ENCODE data around the gene CUL1. TPM values are rescaled to one million over a fixed set of nuclear protein-coding genes. Genes with fewer than 3 reads are reported as not detected.
"Not testable (repeated sequence)": the region's sequence is repeated elsewhere in the genome, so short reads cannot be mapped to it uniquely, and the experiment has no call there.

The CUL1 gene
- total RNA-seq, 2 donors from 2014 or later, result 47.0 to 60.0 TPM

DNA sequence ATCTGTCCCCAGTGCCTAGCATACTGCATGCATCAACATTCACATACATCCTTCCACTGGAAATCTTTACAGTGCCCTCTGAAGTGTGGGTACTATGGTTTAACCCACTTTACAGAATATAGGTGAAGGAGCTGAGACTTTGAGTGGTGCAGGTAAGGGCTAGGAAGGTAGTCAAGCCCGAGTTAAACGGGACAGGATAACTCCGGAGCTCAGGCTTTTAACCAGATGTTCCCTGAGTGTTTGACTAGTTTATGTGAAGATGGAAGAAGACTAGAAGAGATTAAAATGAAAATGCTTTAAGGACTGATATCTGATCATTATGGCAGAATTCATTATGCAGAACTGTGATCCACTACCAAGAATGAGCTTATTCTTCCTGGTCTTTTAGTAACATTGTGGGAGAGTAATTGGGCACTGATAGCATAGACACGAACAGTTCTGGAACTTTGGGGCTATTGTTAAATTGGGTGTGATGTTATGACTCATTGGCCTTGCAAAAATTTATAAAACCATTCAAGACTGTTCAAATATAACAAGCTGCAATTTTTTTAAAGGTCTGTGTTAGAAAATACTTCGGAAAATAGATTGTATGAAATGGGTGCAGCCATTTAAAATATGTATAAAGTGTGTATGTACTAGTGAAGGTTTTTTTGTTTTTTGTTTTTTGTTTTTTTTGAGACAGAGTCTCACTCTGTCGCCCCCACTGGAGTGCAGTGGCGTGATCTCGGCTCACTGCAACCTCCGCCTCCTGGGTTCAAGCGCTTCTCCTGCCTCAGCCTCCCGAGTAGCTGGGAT, 4.4 kb downstream of the CUL1 start:
- H3K4me1 ChIP-seq (ENCODE audit: control insufficient read depth in 1 of 2, low read depth in 2 of 2), result peaks cover 50 to 69% of the 10 kb centered on the region in 2 donors

DNA sequence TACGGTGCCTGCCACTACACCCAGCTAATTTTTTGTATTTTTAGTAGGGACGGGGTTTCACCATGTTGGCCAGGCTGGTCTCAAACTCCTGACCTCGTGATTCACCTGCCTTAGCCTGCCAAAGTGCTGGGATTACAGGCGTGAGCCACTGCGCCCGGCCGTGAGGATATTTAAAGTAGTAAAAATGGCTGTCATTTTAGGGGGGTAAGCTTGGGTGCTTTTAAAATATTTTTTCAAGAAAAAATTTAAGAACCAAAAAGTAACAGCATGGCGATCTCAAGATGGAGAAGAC, 4.9 kb downstream of the CUL1 start:
- not testable (repeated sequence) for H3K27ac ChIP-seq; ATAC-seq (ENCODE audit: insufficient number of reproducible peaks, low FRiP score, low read depth); H3K4me3 ChIP-seq; H3K27me3 ChIP-seq (replicated peaks; ENCODE audit: insufficient read depth); H3K36me3 ChIP-seq; H3K9me3 ChIP-seq; DNase-seq (ENCODE audit: low spot score)
- H3K4me1 ChIP-seq (ENCODE audit: control insufficient read depth in 1 of 2, low read depth in 2 of 2), result peaks cover 54 to 75% of the 10 kb centered on the region in 2 donors

More for the DNA sequence above, 4.4 kb downstream of the CUL1 start:
- TF ChIP-seq, protein P1, sequence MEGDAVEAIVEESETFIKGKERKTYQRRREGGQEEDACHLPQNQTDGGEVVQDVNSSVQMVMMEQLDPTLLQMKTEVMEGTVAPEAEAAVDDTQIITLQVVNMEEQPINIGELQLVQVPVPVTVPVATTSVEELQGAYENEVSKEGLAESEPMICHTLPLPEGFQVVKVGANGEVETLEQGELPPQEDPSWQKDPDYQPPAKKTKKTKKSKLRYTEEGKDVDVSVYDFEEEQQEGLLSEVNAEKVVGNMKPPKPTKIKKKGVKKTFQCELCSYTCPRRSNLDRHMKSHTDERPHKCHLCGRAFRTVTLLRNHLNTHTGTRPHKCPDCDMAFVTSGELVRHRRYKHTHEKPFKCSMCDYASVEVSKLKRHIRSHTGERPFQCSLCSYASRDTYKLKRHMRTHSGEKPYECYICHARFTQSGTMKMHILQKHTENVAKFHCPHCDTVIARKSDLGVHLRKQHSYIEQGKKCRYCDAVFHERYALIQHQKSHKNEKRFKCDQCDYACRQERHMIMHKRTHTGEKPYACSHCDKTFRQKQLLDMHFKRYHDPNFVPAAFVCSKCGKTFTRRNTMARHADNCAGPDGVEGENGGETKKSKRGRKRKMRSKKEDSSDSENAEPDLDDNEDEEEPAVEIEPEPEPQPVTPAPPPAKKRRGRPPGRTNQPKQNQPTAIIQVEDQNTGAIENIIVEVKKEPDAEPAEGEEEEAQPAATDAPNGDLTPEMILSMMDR (IDR thresholded peaks at IDR 0.05), result no peak
- Histone ChIP-seq H3K4me3 (no peak overlapping the region), H3K27me3 (replicated peaks; ENCODE audit: insufficient read depth) (no peaks in the 10 kb centered on the region), H3K27ac (no peak overlapping the region), H3K36me3 (no peaks in the 10 kb centered on the region), H3K9me3 (no peaks in the 10 kb centered on the region)
- DNase-seq (ENCODE audit: low spot score) (no peak), ATAC-seq (ENCODE audit: insufficient number of reproducible peaks, low FRiP score, low read depth) (no peak)

DNA sequence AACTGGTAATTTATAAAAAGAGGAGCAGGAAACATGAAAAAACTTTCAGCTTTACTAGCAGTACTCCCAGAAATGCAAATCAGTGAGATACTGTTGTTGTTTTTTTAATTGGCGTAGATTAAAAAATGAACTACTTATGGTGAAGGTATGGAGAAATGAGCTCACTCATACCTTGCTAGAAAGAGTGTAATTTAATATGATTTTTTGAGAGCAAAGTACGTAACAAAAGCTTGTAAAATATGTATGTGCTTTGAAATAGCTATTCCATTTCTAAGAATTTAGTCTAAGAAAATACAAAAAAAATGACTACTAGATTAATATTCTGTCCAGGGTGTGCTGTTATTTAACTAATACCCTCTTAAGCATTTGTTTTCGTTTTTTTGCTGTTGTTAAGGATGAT, 5.5 kb downstream of the CUL1 start:
- Histone ChIP-seq H3K27ac (no peak overlapping the region), H3K9me3 (no peaks in the 10 kb centered on the region), H3K27me3 (replicated peaks; ENCODE audit: insufficient read depth) (no peaks in the 10 kb centered on the region), H3K4me3 (no peak overlapping the region), H3K4me1 (ENCODE audit: control insufficient read depth in 1 of 2, low read depth in 2 of 2) (peaks cover 59 to 80% of the 10 kb centered on the region in 2 donors), H3K36me3 (no peaks in the 10 kb centered on the region)
- TF ChIP-seq, protein P1 (IDR thresholded peaks at IDR 0.05), result no peak
- ATAC-seq (ENCODE audit: insufficient number of reproducible peaks, low FRiP score, low read depth), result no peak
- no peak for DNase-seq (ENCODE audit: low spot score)

DNA sequence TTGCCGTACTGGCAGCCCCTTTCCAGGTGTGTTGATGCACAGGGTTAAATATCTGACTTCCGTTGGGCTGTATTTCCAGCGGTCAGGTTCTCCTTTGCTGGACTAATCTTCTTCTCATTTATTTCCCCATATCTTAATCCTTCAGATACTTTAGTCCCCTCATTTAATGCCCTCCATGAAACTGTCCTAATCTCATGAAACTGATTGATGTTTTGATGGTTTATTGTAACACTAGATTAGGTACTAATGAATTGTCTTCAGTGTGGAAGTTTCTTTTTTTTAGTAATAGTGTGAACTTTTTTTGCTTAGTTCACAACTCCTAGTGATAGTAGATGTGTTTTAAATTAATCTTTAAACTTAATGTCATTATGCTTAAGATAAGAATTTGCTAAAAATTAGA, 6.3 kb downstream of the CUL1 start:
- TF ChIP-seq, protein P1 (IDR thresholded peaks at IDR 0.05), result no peak
- Histone ChIP-seq H3K9me3 (no peaks in the 10 kb centered on the region), H3K27ac (no peak overlapping the region), H3K4me3 (no peak overlapping the region), H3K36me3 (no peaks in the 10 kb centered on the region), H3K4me1 (ENCODE audit: control insufficient read depth in 1 of 2, low read depth in 2 of 2) (peaks cover 59 to 84% of the 10 kb centered on the region in 2 donors), H3K27me3 (replicated peaks; ENCODE audit: insufficient read depth) (no peaks in the 10 kb centered on the region)
- no peak for ATAC-seq (ENCODE audit: insufficient number of reproducible peaks, low FRiP score, low read depth)
- DNase-seq (ENCODE audit: low spot score), result no peak

DNA sequence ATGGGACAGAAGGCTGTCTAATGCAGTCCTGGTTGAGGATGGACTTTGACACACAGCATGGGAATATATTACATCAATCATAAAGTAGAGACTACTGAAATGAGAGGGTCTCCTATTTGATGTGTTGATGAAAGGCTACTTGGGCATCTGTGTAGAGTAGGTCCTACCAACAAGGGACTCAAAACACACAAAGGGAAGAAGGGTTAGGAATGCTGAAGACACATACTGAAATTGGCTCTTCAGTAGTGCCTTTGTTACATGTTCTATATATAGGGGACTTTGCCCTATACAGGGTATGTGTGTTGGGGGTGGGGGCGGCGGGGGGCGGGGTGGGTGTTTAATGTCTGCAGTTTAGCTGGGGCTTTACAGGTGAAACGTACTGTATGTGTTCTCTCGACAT, 7.7 kb downstream of the CUL1 start:
- TF ChIP-seq, protein P1 (IDR thresholded peaks at IDR 0.05), result no peak
- no peak overlapping the region for H3K4me3 ChIP-seq
- H3K4me1 ChIP-seq (ENCODE audit: control insufficient read depth in 1 of 2, low read depth in 2 of 2), result peaks cover 51 to 72% of the 10 kb centered on the region in 2 donors
- no peak for ATAC-seq (ENCODE audit: insufficient number of reproducible peaks, low FRiP score, low read depth)
- no peak for DNase-seq (ENCODE audit: low spot score)
- no peak overlapping the region for H3K27ac ChIP-seq
- H3K36me3 ChIP-seq, result no peaks in the 10 kb centered on the region
- no peaks in the 10 kb centered on the region for H3K9me3 ChIP-seq
- no peaks in the 10 kb centered on the region for H3K27me3 ChIP-seq (replicated peaks; ENCODE audit: insufficient read depth)
